ENCODE data around the gene DCTN4. TPM values are rescaled to one million over a fixed set of nuclear protein-coding genes. Genes with fewer than 3 reads are reported as not detected.

The DCTN4 gene
- total RNA-seq, 1 donor from 2014 or later, result 92.1 TPM

- no peak for TF ChIP-seq CTCF (IDR thresholded peaks at IDR 0.05; ENCODE audit: partially characterized antibody, unreplicated experiment)
- Mint-ChIP-seq H3K4me1 (ENCODE audit: low read depth, unreplicated experiment) (no peaks in the 10 kb centered on the region), H3K36me3 (ENCODE audit: unreplicated experiment) (peaks cover 22% of the 10 kb centered on the region), H3K27ac (ENCODE audit: unreplicated experiment) (no peak overlapping the region), H3K27me3 (ENCODE audit: unreplicated experiment) (peaks cover 2% of the 10 kb centered on the region), H3K9me3 (ENCODE audit: unreplicated experiment) (peaks cover 5% of the 10 kb centered on the region), H3K4me3 (ENCODE audit: unreplicated experiment) (no peak overlapping the region)
- no peak for DNase-seq
These were observed 17.8 kb downstream of the DCTN4 start for GRCh38 chr5:150740992-150741391.

GRCh38 chr5:150738862-150739261, 20.0 kb downstream of the DCTN4 start:
- no peak for TF ChIP-seq CTCF (IDR thresholded peaks at IDR 0.05; ENCODE audit: partially characterized antibody, unreplicated experiment)
- DNase-seq, result no peak
- H3K9me3 Mint-ChIP-seq (ENCODE audit: unreplicated experiment), result peaks cover 6% of the 10 kb centered on the region
- no peaks in the 10 kb centered on the region for H3K27me3 Mint-ChIP-seq (ENCODE audit: unreplicated experiment)
- no peaks in the 10 kb centered on the region for H3K4me1 Mint-ChIP-seq (ENCODE audit: low read depth, unreplicated experiment)
- H3K4me3 Mint-ChIP-seq (ENCODE audit: unreplicated experiment), result no peak overlapping the region
- no peak overlapping the region for H3K27ac Mint-ChIP-seq (ENCODE audit: unreplicated experiment)
- H3K36me3 Mint-ChIP-seq (ENCODE audit: unreplicated experiment), result peaks cover 22% of the 10 kb centered on the region

GRCh38 chr5:150734579-150735384, 24.0 kb downstream of the DCTN4 start:
- Mint-ChIP-seq H3K4me3 (ENCODE audit: unreplicated experiment) (no peak overlapping the region), H3K9me3 (ENCODE audit: unreplicated experiment) (peaks cover 4% of the 10 kb centered on the region), H3K4me1 (ENCODE audit: low read depth, unreplicated experiment) (no peaks in the 10 kb centered on the region), H3K36me3 (ENCODE audit: unreplicated experiment) (peaks cover 13% of the 10 kb centered on the region), H3K27me3 (ENCODE audit: unreplicated experiment) (no peaks in the 10 kb centered on the region), H3K27ac (ENCODE audit: unreplicated experiment) (peak overlapping the region; percentile 28)
- DNase-seq, result no peak
- no peak for TF ChIP-seq CTCF (IDR thresholded peaks at IDR 0.05; ENCODE audit: partially characterized antibody, unreplicated experiment)

GRCh38 chr5:150731669-150732242, 27.1 kb downstream of the DCTN4 start:
- no peak for TF ChIP-seq CTCF (IDR thresholded peaks at IDR 0.05; ENCODE audit: partially characterized antibody, unreplicated experiment)
- H3K27ac Mint-ChIP-seq (ENCODE audit: unreplicated experiment), result no peak overlapping the region
- H3K27me3 Mint-ChIP-seq (ENCODE audit: unreplicated experiment), result no peaks in the 10 kb centered on the region
- DNase-seq, result no peak
- peaks cover 13% of the 10 kb centered on the region for H3K36me3 Mint-ChIP-seq (ENCODE audit: unreplicated experiment)
- H3K4me3 Mint-ChIP-seq (ENCODE audit: unreplicated experiment), result no peak overlapping the region
- H3K4me1 Mint-ChIP-seq (ENCODE audit: low read depth, unreplicated experiment), result no peaks in the 10 kb centered on the region
- H3K9me3 Mint-ChIP-seq (ENCODE audit: unreplicated experiment), result peaks cover 2% of the 10 kb centered on the region

- peaks cover 9% of the 10 kb centered on the region for H3K36me3 Mint-ChIP-seq (ENCODE audit: unreplicated experiment)
- no peak overlapping the region for H3K27ac Mint-ChIP-seq (ENCODE audit: unreplicated experiment)
- H3K4me1 Mint-ChIP-seq (ENCODE audit: low read depth, unreplicated experiment), result no peaks in the 10 kb centered on the region
- H3K27me3 Mint-ChIP-seq (ENCODE audit: unreplicated experiment), result no peaks in the 10 kb centered on the region
- no peak overlapping the region for H3K4me3 Mint-ChIP-seq (ENCODE audit: unreplicated experiment)
- peaks cover 2% of the 10 kb centered on the region for H3K9me3 Mint-ChIP-seq (ENCODE audit: unreplicated experiment)
- DNase-seq, result no peak
- TF ChIP-seq CTCF (IDR thresholded peaks at IDR 0.05; ENCODE audit: partially characterized antibody, unreplicated experiment), result no peak
These were observed 29.0 kb downstream of the DCTN4 start for GRCh38 chr5:150729859-150730258.

Measured in glutamatergic neuron (in vitro differentiated cells).